Esophagus muscularis mucosa (tissue), 4 donors: ENCODE results near the gene INSC.

Experiments
- CTCF ChIP-seq, 3 experiments: fragments of 200-600 bp in 2 of 3; fragments of 450-650 bp in 1 of 3; sonication (generic) in 2 of 3; IDR thresholded peaks; one replicate each; pipeline ENCODE4 v1.5.1; 2017 to 2019; ENCODE audit warnings: antibody characterized with exemption in 3 of 3, mild to moderate bottlenecking in 2 of 3, moderate library complexity in 1 of 3
- EP300 ChIP-seq: sonication (generic); formaldehyde crosslinking; IDR thresholded peaks from one replicate; pipeline ENCODE4 v1.6.1; 2017; ENCODE audit warnings: antibody characterized with exemption
- POLR2A ChIP-seq: fragments of 450-650 bp; IDR thresholded peaks from one replicate; pipeline ENCODE4 v1.6.1; 2017; ENCODE audit warnings: antibody characterized with exemption, moderate library complexity, mild to moderate bottlenecking, low read depth
- POLR2AphosphoS5 ChIP-seq, 2 donors: sonication (generic); formaldehyde crosslinking; IDR thresholded peaks; one replicate each; pipeline ENCODE4 v1.6.1; 2017; ENCODE audit warnings: antibody characterized with exemption in 2 of 2

- TF ChIP-seq CTCF (IDR thresholded peaks at IDR 0.05), result no peak
- no peak for TF ChIP-seq POLR2A
- TF ChIP-seq POLR2AphosphoS5 (IDR thresholded peaks at IDR 0.05), result no peak
- no peak for TF ChIP-seq EP300
Observed at GRCh38 chr11:15111215-15111614, 3.5 kb upstream of the INSC start.
